Activated CD4-positive, alpha-beta T cell treated with anti-CD3 and anti-CD28 coated beads, Interleukin-2, amount 50 U/mL, for 4 hours (primary cell): ENCODE data around the gene ERI3.
A peak's percentile ranks its signal among the peaks of the same experiment; 100 is the strongest.

ENCODE experiments used
- DNase-seq, 2 experiments: peaks; one replicate each; pipeline ENCODE4 v3.0.0-alpha.2; 2020

ERI3 gene

GRCh38 chr1:44259090-44259489 lies 96.0 kb downstream of the ERI3 start:
- DNase-seq, result no peak

DNA sequence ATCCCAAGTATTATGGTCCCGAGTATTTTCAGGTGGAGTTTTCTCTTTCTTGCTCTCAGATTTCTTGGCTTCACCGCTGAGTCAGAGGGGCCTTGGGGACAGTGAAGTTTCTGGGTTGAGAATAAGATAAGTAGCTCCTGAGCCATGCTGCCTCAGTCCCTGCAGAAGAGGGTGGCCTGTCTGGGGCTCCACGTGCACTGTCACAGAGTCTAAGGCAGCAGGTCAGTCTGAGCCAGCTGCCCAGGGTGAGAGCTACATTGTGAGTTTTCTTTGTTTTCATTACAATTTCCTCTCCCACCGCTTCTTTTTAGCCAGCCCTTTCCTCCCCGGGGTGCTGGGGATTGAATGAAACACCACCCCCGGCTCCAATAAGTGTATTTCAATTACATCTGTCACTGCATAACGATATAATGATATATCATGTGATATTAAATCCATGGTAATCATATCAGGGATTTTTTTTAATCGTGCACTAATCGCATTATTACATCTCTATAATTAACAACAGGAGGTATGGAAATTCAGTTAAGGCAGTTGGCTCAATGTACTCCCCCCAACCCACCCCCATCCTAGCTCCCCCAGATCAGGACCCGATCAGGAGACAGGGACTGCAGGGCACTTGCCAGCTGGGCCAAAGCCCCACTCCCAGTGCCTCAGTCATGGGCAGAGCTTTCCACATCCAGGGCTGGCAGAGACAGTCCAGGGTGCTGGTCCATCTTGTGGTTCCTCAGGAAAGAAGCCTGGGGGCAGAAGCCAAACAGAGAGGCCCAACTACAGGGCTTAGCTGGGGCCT lies 98.1 kb downstream of the ERI3 start:
- no peak for DNase-seq

GRCh38 chr1:44254392-44254910 lies 100.6 kb downstream of the ERI3 start:
- no peak for DNase-seq

GRCh38 chr1:44251989-44252671 lies 102.9 kb downstream of the ERI3 start:
- no peak for DNase-seq

- no peak for DNase-seq
These were observed 103.6 kb downstream of the ERI3 start for GRCh38 chr1:44251486-44251885.

GRCh38 chr1:44250068-44250781 lies 104.8 kb downstream of the ERI3 start:
- DNase-seq, result no peak

GRCh38 chr1:44249543-44249942 lies 105.5 kb downstream of the ERI3 start:
- DNase-seq, result no peak

GRCh38 chr1:44246806-44247205 lies 108.3 kb downstream of the ERI3 start:
- DNase-seq, result no peak

- DNase-seq, result no peak
These were observed 110.1 kb downstream of the ERI3 start for GRCh38 chr1:44244986-44245385.

- DNase-seq, result no peak
These were observed 111.1 kb downstream of the ERI3 start for GRCh38 chr1:44243782-44244495.

GRCh38 chr1:44242746-44243145 lies 112.3 kb downstream of the ERI3 start:
- DNase-seq, result no peak

- no peak for DNase-seq
These were observed 114.0 kb downstream of the ERI3 start for GRCh38 chr1:44240802-44241671.

- DNase-seq, result no peak
These were observed 115.1 kb downstream of the ERI3 start for GRCh38 chr1:44239961-44240371.

DNA sequence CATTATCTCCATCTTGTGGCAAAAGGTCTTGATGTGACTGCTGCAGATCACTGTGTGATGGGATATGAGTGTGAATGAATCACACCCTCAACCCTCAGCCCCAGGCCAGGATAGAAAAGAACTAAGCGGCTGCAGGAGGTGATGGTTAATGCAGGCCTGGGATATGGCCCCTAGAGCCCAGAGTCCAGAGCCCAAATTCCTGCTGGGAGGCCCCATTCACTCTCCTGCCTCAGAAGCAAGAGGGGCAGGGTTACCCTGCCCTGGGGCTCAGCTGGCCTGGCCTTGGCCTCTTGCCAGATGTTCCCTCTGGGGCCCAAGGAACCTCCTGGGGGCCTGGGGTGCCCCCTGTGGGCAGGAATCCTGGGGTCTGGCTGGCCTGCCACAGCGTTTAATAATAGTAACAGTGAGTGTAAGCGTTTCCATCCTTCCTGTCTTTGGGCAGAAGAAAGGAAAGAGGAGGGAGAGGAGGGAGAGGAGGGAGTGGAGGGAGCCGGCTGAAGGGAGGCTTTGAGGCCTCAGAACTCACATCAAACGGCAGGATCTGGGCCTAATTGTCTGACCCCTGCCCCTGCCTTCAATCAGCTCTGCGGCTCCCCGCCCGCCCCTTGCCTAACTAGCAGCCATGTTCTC lies 115.6 kb downstream of the ERI3 start:
- no peak for DNase-seq

- DNase-seq, result no peak
These were observed 116.4 kb downstream of the ERI3 start for GRCh38 chr1:44238660-44239059.

DNA sequence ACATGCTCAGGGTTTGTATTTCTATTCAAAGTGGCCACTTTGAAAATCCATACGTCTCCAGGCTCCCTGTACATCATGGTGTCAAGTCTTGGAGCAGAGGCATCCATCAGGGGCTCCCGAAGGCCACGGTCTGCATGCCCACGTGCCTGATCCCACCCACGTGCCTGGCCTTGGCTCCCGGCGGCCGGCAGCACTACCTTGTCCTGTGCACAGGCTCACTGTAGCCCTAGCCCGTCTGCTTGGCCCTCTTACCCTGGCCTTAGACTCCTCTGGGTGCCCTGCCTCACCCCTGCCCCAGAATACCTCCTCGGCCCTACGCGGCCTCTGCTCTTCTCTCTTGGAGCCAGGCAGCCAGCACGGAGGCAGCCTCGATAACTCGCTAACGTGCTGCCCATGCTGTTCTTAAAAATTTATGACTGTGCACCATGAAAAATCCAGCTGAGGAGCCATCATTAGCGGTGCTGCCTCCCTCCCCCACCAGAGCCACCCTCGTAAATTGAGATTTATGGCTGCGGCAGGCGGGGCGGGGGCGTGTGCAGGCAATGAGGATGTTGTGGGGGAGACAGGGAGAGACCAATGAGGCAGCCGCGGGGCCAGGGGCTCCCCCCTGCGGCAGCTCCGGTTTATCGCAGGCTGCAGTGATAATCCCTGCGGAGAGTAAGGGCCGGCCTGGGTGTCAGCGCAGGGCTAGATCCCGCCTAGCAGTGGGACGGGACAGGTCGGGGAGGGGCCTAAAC lies 117.2 kb downstream of the ERI3 start:
- DNase-seq, result peak; percentile 9 to 16

- DNase-seq, result no peak
These were observed 118.4 kb downstream of the ERI3 start for GRCh38 chr1:44236490-44237272.

GRCh38 chr1:44235808-44236207 lies 119.2 kb downstream of the ERI3 start:
- DNase-seq, result no peak

GRCh38 chr1:44233593-44233992 lies 121.5 kb downstream of the ERI3 start:
- DNase-seq, result no peak

DNA sequence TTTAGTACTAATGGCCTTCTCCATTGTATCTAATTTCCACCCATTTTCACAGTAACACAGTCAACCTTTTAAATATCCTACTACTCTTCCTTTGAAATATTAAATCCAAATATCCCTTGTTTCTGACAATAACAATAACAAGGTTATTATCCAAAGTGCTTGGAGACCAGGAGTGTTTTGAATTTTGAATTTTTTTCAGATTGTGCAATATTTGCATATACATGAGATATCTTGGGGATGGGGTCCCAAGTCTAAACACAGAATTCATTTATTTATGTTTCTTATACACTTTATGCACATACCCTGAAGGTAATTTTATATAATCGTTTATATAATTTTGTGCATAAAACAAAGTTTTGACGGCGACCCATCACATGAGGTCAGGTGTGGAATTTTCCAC lies 124.3 kb downstream of the ERI3 start:
- no peak for DNase-seq
